SK-N-SH (cell line): ENCODE data around the gene ADIRF. TPM values are rescaled to one million over a fixed set of nuclear protein-coding genes. Genes with fewer than 3 reads are reported as not detected.

ENCODE experiments used
- CTCF ChIA-PET: fragments of 300-600, 350-600 bp; formaldehyde crosslinking; extraction: SDS; loops from one replicate; lab custom pipeline; 2021; lab: Yijun Ruan, JAX
- POLR2A ChIA-PET: fragments of 350-600 bp; sonication (Branson Sonifier 250); formaldehyde crosslinking; extraction: SDS; loops from one replicate; lab custom pipeline; 2020; ENCODE audit warnings: antibody characterized with exemption, inconsistent platforms; lab: Yijun Ruan, JAX
- DNase-seq: peaks from one replicate; pipeline ENCODE4 v3.0.0; 2012
- H2AFZ ChIP-seq: fragments of 200-600 bp; sonication (generic); 2 replicates; pipeline ENCODE4 v1.8.1; 2016; ENCODE audit warnings: antibody characterized with exemption, mild to moderate bottlenecking, low read depth
- H3F3A ChIP-seq: fragments of 200-600 bp; sonication (generic); replicated peaks from 2 replicates; pipeline ENCODE3; 2016; ENCODE audit warnings: antibody characterized with exemption, mild to moderate bottlenecking; ENCODE audit not compliant: insufficient read depth
- H3K27ac ChIP-seq, 2 experiments: fragments of 200-500 bp in 1 of 2; fragments of 200-600 bp in 1 of 2; sonication (Bioruptor generic) in 1 of 2; sonication (generic), shearing (Covaris generic) in 1 of 2; 2 replicates each; pipeline versions ENCODE4 v1.5.1 to v1.6.1; 2014 to 2016; ENCODE audit warnings: low read depth in 2 of 2, inconsistent platforms in 1 of 2, low read length in 1 of 2, mild to moderate bottlenecking in 1 of 2, mixed read lengths in 1 of 2
- H3K27me3 ChIP-seq: fragments of 200-600 bp; sonication (generic), shearing (Covaris generic); 2 replicates; pipeline ENCODE4 v1.6.1; 2016; ENCODE audit warnings: mixed run types; ENCODE audit not compliant: insufficient read depth
- H3K36me3 ChIP-seq, 2 experiments: fragments of 200-500 bp in 1 of 2; fragments of 200-600 bp in 1 of 2; sonication (Bioruptor generic) in 1 of 2; sonication (generic) in 1 of 2; replicated peaks in 1 of 2; 2 replicates each; pipeline versions ENCODE3 to v1.5.1; 2014 to 2016; ENCODE audit warnings: low read length in 1 of 2, mild to moderate bottlenecking in 1 of 2; ENCODE audit not compliant: insufficient read depth in 2 of 2, control insufficient read depth in 1 of 2
- H3K4me1 ChIP-seq, 2 experiments: fragments of 200-500 bp in 1 of 2; fragments of 200-600 bp in 1 of 2; sonication (Bioruptor generic) in 1 of 2; sonication (generic), shearing (Covaris generic) in 1 of 2; 2 replicates each; pipeline versions ENCODE4 v1.5.1 to v1.6.1; 2014 to 2016; ENCODE audit warnings: low read depth in 1 of 2, low read length in 1 of 2, mixed run types in 1 of 2; ENCODE audit not compliant: insufficient read depth in 2 of 2, control insufficient read depth in 1 of 2
- H3K4me2 ChIP-seq: fragments of 200-600 bp; sonication (generic), shearing (Covaris generic); 2 replicates; pipeline ENCODE4 v1.6.1; 2017; ENCODE audit warnings: mixed run types
- H3K4me3 ChIP-seq, 2 experiments: fragments of 200-500 bp in 1 of 2; fragments of 200-600 bp in 1 of 2; sonication (Bioruptor generic) in 1 of 2; sonication (generic), shearing (Covaris generic) in 1 of 2; 2 replicates each; pipeline versions ENCODE4 v1.5.1 to v1.8.1; 2014 to 2016; ENCODE audit warnings: low read depth in 2 of 2, inconsistent platforms in 1 of 2, low read length in 1 of 2, mild to moderate bottlenecking in 1 of 2, mixed read lengths in 1 of 2, moderate library complexity in 1 of 2
- H3K79me2 ChIP-seq: fragments of 200-600 bp; sonication (generic); 2 replicates; pipeline ENCODE4 v1.8.1; 2017; ENCODE audit warnings: mild to moderate bottlenecking; ENCODE audit not compliant: insufficient read depth
- H3K9ac ChIP-seq: fragments of 200-600 bp; sonication (generic); 2 replicates; pipeline ENCODE4 v1.6.1; 2017; ENCODE audit warnings: mixed run types
- H3K9me2 ChIP-seq: fragments of 200-600 bp; sonication (generic); 2 replicates; pipeline ENCODE4 v1.6.1; 2017; ENCODE audit warnings: mixed run types
- H3K9me3 ChIP-seq: fragments of 200-600 bp; sonication (generic); 2 replicates; pipeline ENCODE4 v1.6.1; 2017; ENCODE audit warnings: mixed run types, mild to moderate bottlenecking, moderate library complexity
- H4K20me1 ChIP-seq: fragments of 200-600 bp; sonication (generic); 2 replicates; pipeline ENCODE4 v1.6.1; 2017; ENCODE audit warnings: mild to moderate bottlenecking, mixed run types; ENCODE audit not compliant: insufficient read depth
- CHD2 ChIP-seq: fragments of 150-350 bp; IDR thresholded peaks from 2 replicates; pipeline ENCODE4 v1.6.1; 2018; ENCODE audit warnings: low read length; ENCODE audit not compliant: partially characterized antibody
- FOSL2 ChIP-seq: IDR thresholded peaks from 2 replicates; pipeline ENCODE4 v1.4.0; 2012; ENCODE audit warnings: low read depth, mild to moderate bottlenecking, moderate library complexity, borderline replicate concordance
- GABPA ChIP-seq: IDR thresholded peaks from 2 replicates; pipeline ENCODE4 v1.4.0; 2012; ENCODE audit warnings: low read depth, mild to moderate bottlenecking
- MEF2A ChIP-seq: IDR thresholded peaks from 2 replicates; pipeline ENCODE4 v1.4.0; 2012; ENCODE audit warnings: low read depth, borderline replicate concordance
- NFIC ChIP-seq: IDR thresholded peaks from 2 replicates; pipeline ENCODE4 v1.4.0; 2012; ENCODE audit warnings: borderline replicate concordance
- TEAD4 ChIP-seq: IDR thresholded peaks from 2 replicates; pipeline ENCODE4 v1.4.0; 2012; ENCODE audit warnings: mild to moderate bottlenecking, borderline replicate concordance; ENCODE audit not compliant: insufficient read depth
- WGBS: methylation state at CpG from one replicate; pipeline ENCODE4 v1.1.6; 2017; ENCODE audit warnings: low lambda C conversion rate; 5-methylcytosine and 5-hydroxymethylcytosine counted together
- polyA plus RNA-seq, 3 experiments: library from polyadenylated mRNA; depleted of rRNA; stranded (reverse); fragments of >200 nt; gene quantifications; 2 replicates each; pipeline ENCODE4 v1.2.3, GENCODE V29; 2012
- TF ChIP-seq, protein P1 (sequence below): IDR thresholded peaks from 2 replicates; pipeline ENCODE4 v1.6.1; 2012; ENCODE audit warnings: mild to moderate bottlenecking, low read depth, low read length, moderate library complexity

ADIRF gene
- polyA plus RNA-seq, 1 of the 3 experiments (the other 2 are of a cell fraction), result not detected

DNA sequence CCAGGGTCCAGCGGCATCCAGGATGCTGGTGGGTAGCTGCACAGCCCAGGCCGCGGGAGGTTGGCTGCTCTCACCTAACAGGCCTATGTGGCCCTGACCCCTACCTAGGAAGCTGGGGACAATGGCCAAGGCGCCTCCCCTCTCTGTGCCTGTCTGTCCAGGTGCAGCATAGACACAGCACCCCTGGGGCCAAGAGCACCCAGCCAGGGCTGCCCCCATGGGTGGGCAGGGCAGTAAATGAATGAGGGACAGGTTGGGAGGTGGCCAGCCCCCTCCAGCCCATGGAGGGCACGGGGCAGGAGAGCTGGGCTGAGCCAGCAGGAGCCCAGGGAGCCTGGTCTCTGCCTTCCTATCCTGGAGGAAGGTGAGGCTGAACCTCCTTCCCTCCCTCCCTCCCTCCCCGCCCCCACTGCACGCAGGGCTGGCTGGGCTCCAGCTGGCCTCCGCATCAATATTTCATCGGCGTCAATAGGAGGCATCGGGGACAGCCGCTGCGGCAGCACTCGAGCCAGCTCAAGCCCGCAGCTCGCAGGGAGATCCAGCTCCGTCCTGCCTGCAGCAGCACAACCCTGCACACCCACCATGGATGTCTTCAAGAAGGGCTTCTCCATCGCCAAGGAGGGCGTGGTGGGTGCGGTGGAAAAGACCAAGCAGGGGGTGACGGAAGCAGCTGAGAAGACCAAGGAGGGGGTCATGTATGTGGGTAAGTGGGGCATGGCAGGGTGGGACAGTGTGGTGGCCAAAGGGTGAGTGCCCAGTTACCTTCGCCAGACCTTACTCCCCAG, 10.0 kb upstream of the ADIRF start, which contains the start of gene SNCG:
TSS of gene SNCG (plus strand) at position 484 of the 785 bp plus-strand sequence. CDS start at position 583, 99 bp downstream.
- H3K27ac ChIP-seq, result no peak within 1 kb of the TSS
- WGBS, result 91% methylated on average over 8 of the region's 22 CpGs
- H3K4me2 ChIP-seq, result peak within 1 kb of the TSS; percentile 4; the same call in 1 of the 2 replicates
- no peak for TF ChIP-seq NFIC
- TF ChIP-seq, protein P1, sequence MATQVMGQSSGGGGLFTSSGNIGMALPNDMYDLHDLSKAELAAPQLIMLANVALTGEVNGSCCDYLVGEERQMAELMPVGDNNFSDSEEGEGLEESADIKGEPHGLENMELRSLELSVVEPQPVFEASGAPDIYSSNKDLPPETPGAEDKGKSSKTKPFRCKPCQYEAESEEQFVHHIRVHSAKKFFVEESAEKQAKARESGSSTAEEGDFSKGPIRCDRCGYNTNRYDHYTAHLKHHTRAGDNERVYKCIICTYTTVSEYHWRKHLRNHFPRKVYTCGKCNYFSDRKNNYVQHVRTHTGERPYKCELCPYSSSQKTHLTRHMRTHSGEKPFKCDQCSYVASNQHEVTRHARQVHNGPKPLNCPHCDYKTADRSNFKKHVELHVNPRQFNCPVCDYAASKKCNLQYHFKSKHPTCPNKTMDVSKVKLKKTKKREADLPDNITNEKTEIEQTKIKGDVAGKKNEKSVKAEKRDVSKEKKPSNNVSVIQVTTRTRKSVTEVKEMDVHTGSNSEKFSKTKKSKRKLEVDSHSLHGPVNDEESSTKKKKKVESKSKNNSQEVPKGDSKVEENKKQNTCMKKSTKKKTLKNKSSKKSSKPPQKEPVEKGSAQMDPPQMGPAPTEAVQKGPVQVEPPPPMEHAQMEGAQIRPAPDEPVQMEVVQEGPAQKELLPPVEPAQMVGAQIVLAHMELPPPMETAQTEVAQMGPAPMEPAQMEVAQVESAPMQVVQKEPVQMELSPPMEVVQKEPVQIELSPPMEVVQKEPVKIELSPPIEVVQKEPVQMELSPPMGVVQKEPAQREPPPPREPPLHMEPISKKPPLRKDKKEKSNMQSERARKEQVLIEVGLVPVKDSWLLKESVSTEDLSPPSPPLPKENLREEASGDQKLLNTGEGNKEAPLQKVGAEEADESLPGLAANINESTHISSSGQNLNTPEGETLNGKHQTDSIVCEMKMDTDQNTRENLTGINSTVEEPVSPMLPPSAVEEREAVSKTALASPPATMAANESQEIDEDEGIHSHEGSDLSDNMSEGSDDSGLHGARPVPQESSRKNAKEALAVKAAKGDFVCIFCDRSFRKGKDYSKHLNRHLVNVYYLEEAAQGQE, result no peak
- TF ChIP-seq, all 33 proteins: peak for 0
- Histone ChIP-seq H3K79me2 (no peaks in the 10 kb centered on the region), H4K20me1 (no peaks in the 10 kb centered on the region), H3K9ac (no peak within 1 kb of the TSS), H3K4me3 (no peak within 1 kb of the TSS), H3K36me3 (no peaks in the 10 kb centered on the region), H3K9me3 (no peaks in the 10 kb centered on the region), H3K4me1 (peaks cover 6 to 11% of the 10 kb centered on the region in 2 experiments; a peak in 2 of 4 replicates), H3K27me3 (no peaks in the 10 kb centered on the region), H3F3A (no peaks in the 10 kb centered on the region), H2AFZ (peak within 1 kb of the TSS; percentile 29; the same call in 1 of the 2 replicates), H3K9me2 (no peaks in the 10 kb centered on the region)
- no peak for DNase-seq
- ChIA-PET CTCF (interaction anchor here (1.5 kb wide), 2 partner anchors 11 to 20 kb away, joined by 5 to 6 read pairs; no protein-coding TSS in a partner anchor), POLR2A (no interaction called here)

DNA sequence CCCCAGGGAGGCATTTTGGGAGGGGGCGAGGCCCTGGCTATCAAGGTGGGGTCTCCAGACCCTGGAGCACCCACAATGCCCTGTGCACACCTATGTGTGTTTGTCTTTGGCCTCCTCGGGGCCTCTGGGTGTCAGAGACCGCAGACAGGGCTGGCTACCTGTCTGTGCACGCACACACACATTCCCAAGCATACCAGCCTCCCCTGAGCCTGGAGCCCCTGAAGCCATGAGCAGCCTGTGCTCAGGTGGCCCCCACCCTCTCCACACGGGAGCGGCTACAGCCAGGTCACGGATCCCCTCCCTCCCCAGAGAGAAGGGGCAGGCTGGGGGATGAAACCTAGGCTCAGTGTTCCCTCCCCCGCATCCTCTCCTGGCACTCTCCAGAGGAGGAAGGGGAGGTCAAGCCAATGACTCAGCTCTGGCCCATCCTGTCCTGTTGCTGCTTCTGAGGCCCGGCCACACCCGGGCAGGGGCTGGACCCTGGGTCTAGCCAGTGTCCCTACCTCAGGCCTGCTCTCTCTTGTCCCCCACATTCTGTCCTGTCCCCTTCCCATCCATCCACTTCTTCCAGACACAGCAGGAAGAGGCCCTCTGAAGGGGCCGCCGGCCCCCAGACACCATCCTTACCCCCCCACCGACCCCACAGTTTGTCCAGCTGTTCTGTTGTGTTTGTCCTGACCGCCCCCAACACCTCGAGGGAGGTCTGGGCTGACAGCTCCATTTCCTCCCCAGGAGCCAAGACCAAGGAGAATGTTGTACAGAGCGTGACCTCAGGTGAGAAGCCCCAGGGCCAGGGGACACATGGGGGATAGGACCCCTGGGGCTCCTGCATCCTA, 9.2 kb upstream of the ADIRF start:
- Histone ChIP-seq H3K4me3 (no peak overlapping the region), H3K79me2 (no peaks in the 10 kb centered on the region), H3K36me3 (no peaks in the 10 kb centered on the region), H2AFZ (peak overlapping the region; percentile 29; the same call in 1 of the 2 replicates), H3K9ac (no peak overlapping the region), H3F3A (no peaks in the 10 kb centered on the region), H3K4me2 (peak overlapping the region; percentile 4; the same call in 1 of the 2 replicates), H4K20me1 (no peaks in the 10 kb centered on the region), H3K9me3 (no peaks in the 10 kb centered on the region), H3K27ac (no peak overlapping the region), H3K4me1 (peaks cover 6 to 11% of the 10 kb centered on the region in 2 experiments; a peak in 2 of 4 replicates), H3K9me2 (no peaks in the 10 kb centered on the region), H3K27me3 (no peaks in the 10 kb centered on the region)
- DNase-seq, result peak; percentile 38
- 64% methylated on average over 10 of the region's 16 CpGs for WGBS
- CTCF ChIA-PET, result interaction anchor here (1.5 to 2.0 kb wide), 3 partner anchors 10 to 11 kb away, joined by 5 to 6 read pairs (median 6); no protein-coding TSS in a partner anchor
- no peak for TF ChIP-seq TEAD4
- TF ChIP-seq NFIC, result 0 out of 2 replicates have a peak, but pooled peaks have one; percentile 29
- no peak for TF ChIP-seq MEF2A
- peak; percentile 58; the same call in 1 of the 2 replicates for TF ChIP-seq FOSL2
- TF ChIP-seq GABPA, result no peak
- TF ChIP-seq CHD2, result no peak
- POLR2A ChIA-PET, result no interaction called here
